ENCODE measurements around the gene LY86. TPM values are rescaled to one million over a fixed set of nuclear protein-coding genes. Genes with fewer than 3 reads are reported as not detected.

Gene LY86
- total and polyA plus RNA-seq, 10 of the 15 experiments (the other 5 are each of a cell fraction or from before 2014, with no cell fraction given), result 68.2 to 457 (median 128) TPM

DNA sequence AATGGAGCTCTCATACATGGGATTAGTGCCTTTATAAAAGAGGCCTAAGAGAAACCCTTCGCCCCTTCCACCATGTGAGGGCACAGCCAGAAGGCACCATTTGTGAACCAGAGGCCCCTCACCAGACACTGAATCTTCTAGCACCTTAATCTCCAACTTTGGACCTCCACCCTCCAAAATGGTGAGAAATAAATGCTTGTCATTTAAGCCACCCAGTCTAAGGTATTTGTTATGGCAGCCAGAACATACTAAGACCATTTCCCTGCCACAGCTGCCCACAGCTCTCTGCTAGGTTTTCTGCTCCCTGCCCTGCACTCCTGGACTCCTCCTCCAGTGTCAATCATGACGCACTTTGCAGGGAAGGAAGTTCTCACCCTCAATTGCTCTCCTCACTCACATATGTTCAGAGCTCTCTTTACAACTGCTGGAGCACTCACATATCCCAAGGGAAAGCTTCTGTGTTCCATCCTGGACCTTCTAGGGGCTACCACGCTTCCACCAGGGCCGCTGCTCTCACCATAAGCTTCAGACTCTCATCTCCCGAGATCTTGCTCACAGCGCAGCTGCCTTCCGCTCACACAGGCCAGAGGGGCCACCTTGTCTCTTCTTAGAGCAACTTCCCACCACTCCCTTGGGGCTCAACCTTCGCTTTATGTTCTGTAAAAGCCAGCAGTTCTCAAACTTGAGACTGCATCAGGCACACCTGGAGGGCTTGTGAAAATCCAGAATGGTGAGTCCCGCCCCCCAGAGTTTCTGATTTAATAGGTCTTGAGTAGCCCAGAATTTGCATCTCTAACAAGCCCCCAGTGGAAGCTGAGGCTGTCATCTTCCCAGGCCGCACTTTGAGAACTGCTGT is 1.6 kb upstream of the LY86 start (continued):
- no peak for TF ChIP-seq E2F4 (IDR thresholded peaks at IDR 0.05; ENCODE audit: low read depth, low read length)
- 0 out of 2 replicates have a peak, but pooled peaks have one; percentile 13 for TF ChIP-seq IRF4 (IDR thresholded peaks at IDR 0.05; ENCODE audit: low read depth, low read length)
- TF ChIP-seq GATAD2B (conservative IDR thresholded peaks at IDR 0.05; ENCODE audit: low read depth), result peak; percentile 100
- peak; percentile 39; the same call in 1 of the 2 replicates for TF ChIP-seq SMC3 (IDR thresholded peaks at IDR 0.05; ENCODE audit: borderline replicate concordance, low read length)
- no peak for TF ChIP-seq MTA3 (IDR thresholded peaks at IDR 0.05; ENCODE audit: borderline replicate concordance, low read length)
- no peak for TF ChIP-seq ZBTB11 (CRISPR knock-in tag; IDR thresholded peaks at IDR 0.05)
- TF ChIP-seq POU2F2 (IDR thresholded peaks at IDR 0.05; ENCODE audit: borderline replicate concordance, low read depth, low read length), result peak; percentile 93
- TF ChIP-seq E4F1 (IDR thresholded peaks at IDR 0.05; ENCODE audit: borderline replicate concordance, partially characterized antibody), result no peak
- no peak for TF ChIP-seq EP300 (IDR thresholded peaks at IDR 0.05; ENCODE audit: borderline replicate concordance in 1 of 2, control insufficient read depth in 1 of 2, low read depth in 2 of 2, low read length in 2 of 2)
- TF ChIP-seq, protein P1, sequence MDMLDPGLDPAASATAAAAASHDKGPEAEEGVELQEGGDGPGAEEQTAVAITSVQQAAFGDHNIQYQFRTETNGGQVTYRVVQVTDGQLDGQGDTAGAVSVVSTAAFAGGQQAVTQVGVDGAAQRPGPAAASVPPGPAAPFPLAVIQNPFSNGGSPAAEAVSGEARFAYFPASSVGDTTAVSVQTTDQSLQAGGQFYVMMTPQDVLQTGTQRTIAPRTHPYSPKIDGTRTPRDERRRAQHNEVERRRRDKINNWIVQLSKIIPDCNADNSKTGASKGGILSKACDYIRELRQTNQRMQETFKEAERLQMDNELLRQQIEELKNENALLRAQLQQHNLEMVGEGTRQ (IDR thresholded peaks at IDR 0.05; ENCODE audit: borderline replicate concordance, low read depth, low read length), result no peak
- TF ChIP-seq ATF3 (IDR thresholded peaks at IDR 0.05; ENCODE audit: borderline replicate concordance, extremely low read depth, low read depth, low read length), result no peak
- TF ChIP-seq NR2C2 (IDR thresholded peaks at IDR 0.05; ENCODE audit: borderline replicate concordance, control insufficient read depth, insufficient read length, low read depth), result no peak
- TF ChIP-seq TCF7 (IDR thresholded peaks at IDR 0.05; ENCODE audit: borderline replicate concordance), result peak; percentile 42; the same call in 1 of the 2 replicates
- peak; percentile 94 for TF ChIP-seq POLR2AphosphoS5 (IDR thresholded peaks at IDR 0.05; ENCODE audit: low read length)
- TF ChIP-seq PAX8 (IDR thresholded peaks at IDR 0.05), result no peak
- 0 out of 2 replicates have a peak, but pooled peaks have one; percentile 5 for TF ChIP-seq MXI1 (IDR thresholded peaks at IDR 0.05; ENCODE audit: low read depth, low read length)
- no peak for TF ChIP-seq FOXM1 (IDR thresholded peaks at IDR 0.05; ENCODE audit: low read depth, low read length)
- TF ChIP-seq ZSCAN29 (IDR thresholded peaks at IDR 0.05), result no peak

All from GM12878 (cell line).